ENCODE measurements around the gene RGS7.

Gene RGS7

DNA sequence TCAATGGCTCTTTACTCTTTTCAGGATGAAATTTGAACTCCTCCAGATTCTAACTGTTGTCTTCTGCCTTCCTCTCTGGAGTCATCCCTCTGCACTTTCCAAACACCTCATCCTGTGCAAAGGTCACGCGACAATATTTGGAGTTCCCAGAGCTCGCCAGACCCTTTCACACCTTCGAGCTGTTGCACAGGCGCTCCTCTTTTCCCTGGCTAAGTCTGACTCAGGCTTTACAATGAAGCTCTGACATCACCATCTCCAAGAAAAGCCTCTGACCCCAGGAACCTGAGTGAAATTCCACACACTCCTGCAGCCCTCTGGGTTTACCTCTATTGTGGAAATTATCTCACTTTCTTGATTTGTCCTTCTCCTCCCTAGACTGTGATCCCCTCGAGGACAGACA lies 270.3 kb downstream of the RGS7 start:
- DNase-seq (ENCODE audit: low spot score) (no peak), FAIRE-seq (no peak)

DNA sequence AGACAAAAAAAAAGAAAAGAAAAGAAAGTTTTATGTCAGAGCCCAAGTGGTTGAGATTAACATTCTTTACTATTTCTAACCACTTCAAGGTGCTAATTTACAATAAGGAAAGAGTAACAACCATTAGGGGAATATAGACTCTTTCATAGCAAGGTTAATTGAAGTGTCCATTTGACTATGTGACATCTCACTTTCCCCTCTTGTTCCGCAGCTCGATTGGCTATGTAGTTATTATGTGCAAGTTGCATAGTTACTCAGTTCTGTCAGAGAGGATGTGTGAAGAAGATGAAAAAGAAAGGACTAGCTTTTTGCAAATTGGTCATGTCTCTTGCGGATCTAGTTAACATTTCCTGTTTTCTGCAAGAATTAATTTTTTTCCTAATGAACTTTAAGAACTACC lies 273.7 kb downstream of the RGS7 start:
- no peak for DNase-seq (ENCODE audit: low spot score)
- no peak for FAIRE-seq

DNA sequence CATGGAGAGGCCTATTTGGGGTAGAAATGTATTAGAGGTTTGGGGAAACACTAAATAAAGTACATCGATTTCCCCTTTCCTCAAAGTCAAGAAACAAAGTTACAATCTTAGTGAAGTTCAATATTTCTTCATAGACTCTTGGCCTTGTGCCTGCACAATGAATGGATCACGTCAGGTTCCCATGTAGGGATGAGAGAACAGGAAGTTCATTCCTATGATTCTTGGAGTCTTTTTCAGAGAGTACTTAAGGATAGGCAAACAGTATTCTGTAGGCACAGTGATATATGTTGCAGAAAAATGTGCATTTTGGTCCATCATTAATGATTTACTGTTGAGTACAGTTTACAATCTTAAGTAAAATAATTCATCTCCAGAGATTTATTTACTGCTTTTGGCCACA lies 275.5 kb downstream of the RGS7 start:
- no peak for FAIRE-seq

DNA sequence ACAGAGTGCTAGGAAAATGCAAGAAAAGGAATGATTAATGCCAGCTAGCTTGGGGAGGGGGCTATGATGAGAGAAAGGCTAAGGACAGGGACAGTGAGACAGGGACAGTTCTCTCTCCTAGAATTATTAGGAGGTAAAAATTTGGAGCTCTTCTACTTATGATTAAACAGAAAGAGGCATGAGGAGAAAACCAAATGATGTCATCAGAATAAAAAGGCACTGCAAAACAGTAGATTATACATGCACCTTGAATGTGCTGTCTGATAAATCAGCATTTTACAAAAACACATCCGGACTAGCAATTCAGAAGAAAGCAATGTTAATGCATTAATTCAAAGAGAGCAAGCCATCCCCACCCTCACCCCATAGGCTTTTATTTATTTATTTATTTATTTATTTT lies 277.5 kb downstream of the RGS7 start:
- DNase-seq (ENCODE audit: low spot score) (no peak), FAIRE-seq (no peak)

More for the DNA sequence above, 275.5 kb downstream of the RGS7 start:
- no peak for DNase-seq (ENCODE audit: low spot score)

DNA sequence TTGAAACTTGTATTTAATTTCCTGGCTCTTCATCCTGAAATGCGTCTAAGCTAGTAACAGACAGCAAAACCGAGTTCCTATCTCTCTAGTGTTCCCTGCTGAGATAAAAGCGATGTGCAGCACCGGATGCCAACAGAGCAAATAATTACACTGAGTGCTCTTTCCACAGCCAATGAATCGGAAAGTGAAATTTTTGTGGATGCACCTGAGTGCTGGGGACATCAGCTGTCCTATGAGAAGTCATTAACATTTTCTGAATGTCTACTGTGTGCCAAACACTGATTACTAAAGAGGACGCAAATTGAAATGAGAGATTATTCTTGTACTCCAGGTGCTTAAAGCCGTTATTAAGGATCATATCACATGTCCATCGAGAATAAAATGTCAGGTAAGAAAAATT lies 278.0 kb downstream of the RGS7 start:
- no peak for FAIRE-seq
- DNase-seq (ENCODE audit: low spot score) = no peak

DNA sequence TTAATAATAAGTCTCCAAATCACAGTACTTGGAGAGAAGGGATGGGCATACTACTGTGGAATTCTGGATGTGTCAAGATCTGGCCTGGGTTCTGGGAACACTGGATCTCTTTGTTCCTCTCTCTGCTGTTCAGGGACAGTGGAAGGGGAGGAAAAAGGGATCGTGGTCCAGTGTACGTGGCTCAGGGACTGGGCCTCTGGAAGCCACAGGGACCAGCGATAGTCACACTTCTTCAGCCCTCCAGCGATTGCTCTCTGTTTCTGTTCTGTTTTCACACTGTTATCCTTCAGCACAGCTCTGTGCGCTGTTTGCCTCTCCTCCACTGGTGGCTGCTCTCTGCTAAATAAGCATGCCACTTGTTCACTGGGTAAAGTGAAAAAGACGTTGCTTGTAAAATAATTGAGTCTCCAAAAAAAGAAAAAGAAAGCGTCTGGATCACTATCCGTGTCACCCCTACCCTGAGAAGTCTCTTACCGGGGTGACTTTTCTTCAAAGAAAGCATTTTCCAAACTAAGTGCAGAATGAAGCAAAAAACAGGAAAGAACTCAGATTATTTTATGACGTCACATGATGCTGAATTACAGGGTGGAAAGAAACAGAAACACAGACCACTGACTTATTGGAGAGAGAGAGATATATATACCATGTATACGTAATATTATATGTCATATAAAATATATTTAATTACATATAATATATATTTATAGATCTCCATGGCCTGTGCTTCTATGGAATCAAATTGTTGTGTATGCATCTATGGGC lies 279.4 kb downstream of the RGS7 start:
- FAIRE-seq = no peak
- DNase-seq (ENCODE audit: low spot score) = no peak

DNA sequence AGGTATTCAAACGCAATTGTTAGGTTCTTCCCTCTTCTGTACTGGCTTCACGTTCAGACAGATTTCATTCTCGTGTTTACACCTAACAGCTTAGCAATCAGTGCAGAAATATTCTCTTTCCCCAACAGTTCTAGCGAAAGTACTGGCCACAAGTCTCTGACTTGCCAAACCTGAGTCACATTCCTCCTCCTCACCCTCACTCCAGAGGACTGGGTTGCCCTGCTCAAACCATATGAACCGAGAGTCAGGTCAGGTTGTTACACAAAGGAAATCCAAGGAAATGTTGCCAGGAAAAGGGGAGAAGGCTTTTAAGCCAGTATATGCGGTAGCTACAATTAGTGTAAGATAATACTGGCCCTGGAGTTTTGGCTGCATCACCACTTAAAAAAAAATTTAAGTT lies 282.5 kb downstream of the RGS7 start:
- DNase-seq (ENCODE audit: low spot score) (no peak), FAIRE-seq (no peak)

DNA sequence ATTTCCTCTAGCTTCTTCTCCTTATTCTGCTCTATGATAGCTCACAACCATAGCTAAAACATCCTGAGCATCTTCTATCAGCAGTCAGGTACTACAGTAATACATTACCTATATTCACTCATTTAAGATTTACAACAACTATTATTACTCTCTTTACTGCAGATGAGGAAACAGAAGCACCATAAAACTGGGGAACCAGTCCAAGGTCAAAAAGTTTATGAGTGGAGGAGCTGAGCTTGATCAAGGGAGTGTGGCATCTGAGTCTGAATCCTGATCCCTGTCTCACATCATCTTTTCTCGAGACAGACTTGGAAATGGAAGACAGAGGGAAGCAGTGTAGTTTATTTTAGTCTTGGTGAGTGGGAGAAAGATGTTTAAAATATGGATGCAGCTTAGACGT lies 288.6 kb downstream of the RGS7 start:
- no peak for FAIRE-seq
- DNase-seq (ENCODE audit: low spot score) = no peak

DNA sequence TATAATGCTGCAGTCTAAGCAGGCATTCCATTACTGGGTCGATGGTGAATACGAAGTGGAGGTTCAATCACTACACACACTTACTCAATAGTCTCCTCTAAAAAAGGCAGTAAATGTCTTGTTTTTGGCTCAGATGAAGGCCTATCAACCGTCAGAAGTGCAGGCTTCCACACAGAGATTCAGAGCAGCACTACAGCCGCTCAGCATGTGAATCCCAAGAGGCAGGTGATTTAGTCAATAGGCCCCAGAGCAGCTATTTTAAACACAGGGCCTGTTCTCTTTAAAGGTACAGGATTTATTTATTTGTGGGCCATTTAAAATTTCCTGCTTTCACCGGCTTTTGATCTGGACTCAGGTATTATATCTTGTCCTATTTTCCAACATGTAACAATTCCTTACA lies 293.7 kb downstream of the RGS7 start:
- no peak for FAIRE-seq

DNA sequence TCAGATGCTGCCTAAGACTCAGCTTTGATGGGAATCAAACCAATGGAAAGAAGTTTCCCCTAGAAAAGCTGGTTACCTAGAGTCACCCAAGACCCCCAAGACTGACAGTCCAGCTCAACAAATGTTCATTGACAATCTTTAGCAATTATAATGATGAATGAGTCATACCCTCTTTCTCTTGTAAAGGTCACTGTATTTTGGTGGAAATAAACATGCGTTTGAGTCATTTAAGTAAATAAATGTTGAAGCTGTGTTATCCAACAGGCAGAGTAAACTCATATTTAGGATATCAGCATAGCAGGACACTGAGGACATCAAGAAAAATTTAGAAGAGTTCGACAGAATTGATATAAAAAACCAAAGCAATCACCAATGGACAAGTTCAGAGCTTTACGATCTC lies 295.9 kb downstream of the RGS7 start:
- FAIRE-seq (no peak), DNase-seq (ENCODE audit: low spot score) (no peak)

More for the DNA sequence above, 293.7 kb downstream of the RGS7 start:
- no peak for DNase-seq (ENCODE audit: low spot score)

DNA sequence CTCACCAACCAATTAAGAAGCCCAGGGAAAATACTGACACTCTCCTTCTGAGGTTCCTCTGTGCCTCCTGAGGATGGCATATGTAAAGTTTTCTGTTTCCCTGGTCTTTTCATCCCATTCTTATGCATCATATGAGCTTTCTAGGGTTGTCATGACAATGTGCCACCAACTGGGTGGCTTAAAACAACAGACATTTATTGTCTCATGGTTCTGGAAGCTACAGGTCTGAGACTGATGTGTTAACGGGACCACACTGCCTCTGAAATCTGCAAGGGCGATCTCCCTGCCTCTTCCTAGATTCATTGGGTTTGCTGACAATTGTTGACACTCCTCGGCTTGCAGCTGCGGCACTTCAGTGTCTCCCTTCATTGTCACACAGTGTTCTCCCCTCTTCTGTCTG lies 308.4 kb downstream of the RGS7 start:
- DNase-seq (ENCODE audit: low spot score) (no peak), FAIRE-seq (no peak)

DNA sequence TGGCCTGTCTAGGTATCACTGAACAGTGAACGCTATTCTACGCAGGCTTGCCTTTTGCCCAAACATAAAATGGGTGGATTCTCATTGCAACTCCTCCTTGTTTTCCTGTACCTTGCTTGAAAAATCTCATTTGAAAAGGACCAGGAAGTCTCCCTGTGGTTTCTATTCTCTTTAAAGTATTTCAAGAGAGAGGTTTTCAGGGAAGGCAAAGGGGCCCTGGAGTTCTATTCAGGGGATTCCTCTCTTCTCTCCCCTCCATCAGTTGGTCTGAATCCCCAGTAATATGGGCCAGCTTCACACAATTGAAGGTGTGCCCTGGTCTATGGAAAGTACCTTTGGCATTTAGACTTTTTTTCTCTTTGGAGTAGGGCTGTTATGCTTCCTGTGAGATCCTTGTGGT lies 311.3 kb downstream of the RGS7 start:
- DNase-seq (ENCODE audit: low spot score) = no peak
- no peak for FAIRE-seq

DNA sequence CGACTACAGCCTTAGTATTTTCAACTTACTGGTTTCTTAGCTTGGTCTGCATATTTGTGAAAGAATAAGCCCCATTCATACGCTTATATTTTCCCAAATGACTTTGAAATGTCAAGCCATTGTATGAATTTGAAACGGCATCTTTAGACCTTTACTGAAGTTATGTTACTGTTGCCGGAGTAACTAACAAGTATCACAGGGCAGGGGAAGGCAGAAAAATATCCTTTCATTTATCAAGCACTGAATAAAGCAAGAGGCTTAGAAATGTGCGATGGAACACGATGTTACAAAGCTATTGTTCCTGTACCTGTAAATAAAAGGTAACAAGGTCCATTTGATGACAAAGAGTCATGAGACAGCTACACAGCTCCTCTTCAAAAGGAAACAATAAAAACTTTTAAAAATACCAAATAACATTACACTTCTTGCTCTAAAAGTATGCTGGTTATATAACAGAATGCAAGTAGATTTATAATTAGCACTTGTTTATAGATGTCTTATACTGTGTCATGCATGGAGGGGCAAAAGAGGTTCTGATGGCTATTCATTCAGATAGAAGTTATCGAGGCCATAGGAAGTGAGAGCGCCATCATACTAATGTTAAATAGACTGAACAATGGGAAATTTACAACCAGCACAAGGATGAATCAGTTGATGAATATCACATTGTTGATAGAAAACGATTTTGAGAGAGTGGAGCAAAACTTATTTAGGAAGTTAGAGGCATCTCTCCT lies 322.6 kb downstream of the RGS7 start:
- DNase-seq (ENCODE audit: low spot score) = no peak
- no peak for FAIRE-seq

DNA sequence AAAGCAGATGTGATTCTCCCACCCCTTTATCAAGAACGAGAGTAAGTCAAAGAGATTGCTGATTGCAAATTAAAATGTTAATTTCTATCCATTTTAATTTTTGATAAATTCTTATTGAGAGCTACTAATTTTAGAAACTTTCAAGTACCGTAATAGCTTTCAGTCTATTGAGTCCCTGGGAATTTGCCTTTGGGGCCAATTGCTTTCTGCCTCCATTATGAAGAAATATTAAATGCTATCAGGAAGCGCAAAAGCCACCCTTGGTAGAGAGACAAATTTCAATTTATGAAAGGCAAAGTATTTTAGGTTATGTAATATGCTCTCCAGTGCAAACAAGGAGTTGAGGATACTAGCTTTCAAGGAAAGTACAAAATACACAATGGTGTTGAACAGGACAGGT lies 332.2 kb downstream of the RGS7 start:
- DNase-seq (ENCODE audit: low spot score) = no peak
- no peak for FAIRE-seq

DNA sequence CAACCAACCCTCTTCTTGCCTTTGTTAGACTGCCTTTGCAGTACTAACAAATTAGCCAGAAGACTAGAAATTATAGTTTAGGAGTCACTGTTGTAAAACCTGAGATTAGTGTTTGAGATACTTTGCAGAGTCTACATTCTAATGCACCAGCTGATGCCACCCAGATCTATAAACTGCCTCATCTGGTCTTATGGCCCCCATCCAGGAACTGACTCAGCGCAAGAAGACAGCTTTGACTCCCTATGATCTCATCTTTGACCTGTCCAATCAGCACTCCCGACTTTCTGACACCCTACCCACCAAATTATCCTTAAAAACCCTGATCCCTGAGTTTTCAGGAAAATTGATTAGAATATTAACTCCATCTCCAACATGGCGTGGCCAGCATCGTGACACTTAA lies 334.6 kb downstream of the RGS7 start:
- no peak for DNase-seq (ENCODE audit: low spot score)
- FAIRE-seq = no peak

DNA sequence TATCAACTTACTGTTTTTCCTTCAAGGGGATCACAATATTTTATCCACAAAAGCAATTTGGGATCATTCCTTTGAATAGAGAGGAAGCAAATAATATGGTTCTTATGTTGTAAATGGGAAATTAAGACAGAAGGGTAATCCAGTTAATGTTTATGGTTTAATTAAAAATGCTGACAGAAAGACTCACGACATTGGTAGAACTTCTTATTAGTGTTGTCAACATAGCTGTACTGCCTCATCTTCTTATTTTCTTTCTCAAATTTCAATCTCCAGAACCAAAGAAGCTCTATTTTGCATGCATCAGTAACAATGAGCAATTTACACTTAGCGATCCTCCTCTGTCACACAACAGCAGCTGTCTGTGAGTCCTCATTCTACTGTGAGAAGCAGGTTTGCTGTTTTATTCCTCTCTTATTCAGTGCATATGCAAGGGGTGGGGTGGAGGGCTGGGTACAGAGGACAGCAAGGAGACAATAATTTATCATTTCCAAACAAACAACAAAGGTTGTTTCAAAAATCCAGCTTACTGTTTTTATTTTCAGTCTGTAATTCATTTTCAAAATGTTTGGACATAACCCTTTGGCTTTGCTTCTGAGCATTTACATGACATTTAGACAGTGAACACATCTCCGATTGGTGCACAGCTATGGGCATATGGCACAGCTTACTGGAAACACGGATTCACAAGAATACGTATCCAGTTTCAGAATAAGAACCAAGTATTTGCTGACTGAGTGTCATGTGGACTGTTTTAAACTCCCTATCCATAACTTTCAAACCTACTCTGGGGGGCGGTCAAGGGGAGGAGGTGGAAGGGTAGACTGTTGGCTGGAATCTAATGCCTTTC lies 335.9 kb downstream of the RGS7 start:
- FAIRE-seq = no peak
- no peak for DNase-seq (ENCODE audit: low spot score)

DNA sequence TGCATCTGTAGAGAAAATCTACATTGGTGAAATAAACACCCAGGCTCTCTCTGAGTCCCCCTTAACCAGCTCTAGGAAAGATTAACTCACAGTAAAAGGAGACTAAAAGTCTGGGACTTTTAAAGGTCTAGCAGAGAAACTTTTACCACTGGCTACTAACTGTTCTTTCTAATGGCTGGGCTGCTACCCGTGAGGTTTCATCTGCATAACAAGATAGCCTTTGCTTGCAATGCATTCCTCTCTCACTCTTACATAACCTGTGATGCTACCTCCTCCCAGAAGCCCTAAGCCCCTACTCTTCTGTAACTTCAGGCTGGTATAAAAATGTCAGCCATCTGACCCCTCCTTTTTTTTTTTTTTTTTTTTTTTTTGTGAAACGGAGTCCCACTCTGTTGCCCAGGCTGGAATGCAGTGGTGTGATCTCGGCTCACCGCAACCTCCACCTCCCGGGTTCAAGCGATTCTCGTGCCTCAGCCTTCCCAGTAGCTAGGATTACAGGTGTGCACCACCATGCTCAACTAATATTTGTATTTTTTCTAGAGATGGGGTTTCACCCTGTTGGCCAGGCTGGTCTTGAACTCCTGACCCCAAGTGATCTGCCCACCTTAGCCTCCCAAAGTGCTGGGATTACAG lies 344.2 kb downstream of the RGS7 start:
- DNase-seq (ENCODE audit: low spot score) = no peak
- no peak for FAIRE-seq

DNA sequence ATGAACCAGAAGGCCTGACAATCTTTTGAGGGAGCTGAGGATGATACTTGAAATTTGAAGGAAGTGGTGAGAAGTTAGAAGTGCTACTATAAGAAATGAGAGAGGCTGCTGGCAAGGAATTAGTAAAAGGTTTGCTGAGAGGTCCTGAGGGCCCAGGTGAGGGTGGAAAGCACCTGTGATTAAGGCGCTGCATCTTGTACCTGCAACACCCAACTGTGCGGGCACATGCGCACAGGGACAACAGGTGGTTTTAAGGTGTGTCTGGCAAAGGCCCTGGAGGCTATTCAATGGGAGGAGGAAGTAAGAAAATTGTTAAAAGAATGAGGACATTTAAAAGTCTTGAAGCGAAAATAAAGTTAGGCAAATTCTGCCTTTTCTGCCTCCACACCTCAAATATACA lies 349.3 kb downstream of the RGS7 start:
- FAIRE-seq (no peak), DNase-seq (ENCODE audit: low spot score) (no peak)

DNA sequence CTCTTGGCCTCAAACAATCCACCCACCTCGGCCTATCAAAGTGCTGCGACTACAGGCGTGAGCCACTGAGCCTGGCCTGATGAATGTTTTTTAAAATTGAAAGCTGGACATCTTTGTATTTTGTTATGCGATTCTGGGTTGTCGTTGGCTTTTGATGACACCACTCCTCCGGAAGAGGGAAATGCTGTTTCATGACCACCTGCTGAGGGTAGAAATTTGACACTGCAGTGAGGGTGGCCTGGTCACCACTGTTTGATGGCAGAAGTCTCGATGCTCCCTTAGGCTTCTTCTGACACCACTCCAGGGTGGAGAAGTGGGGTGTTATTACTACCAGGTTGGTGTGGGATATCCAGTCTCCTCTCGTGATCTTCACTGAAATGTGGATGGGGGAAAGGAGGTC lies 357.2 kb downstream of the RGS7 start:
- DNase-seq (ENCODE audit: low spot score) = no peak
- no peak for FAIRE-seq

DNA sequence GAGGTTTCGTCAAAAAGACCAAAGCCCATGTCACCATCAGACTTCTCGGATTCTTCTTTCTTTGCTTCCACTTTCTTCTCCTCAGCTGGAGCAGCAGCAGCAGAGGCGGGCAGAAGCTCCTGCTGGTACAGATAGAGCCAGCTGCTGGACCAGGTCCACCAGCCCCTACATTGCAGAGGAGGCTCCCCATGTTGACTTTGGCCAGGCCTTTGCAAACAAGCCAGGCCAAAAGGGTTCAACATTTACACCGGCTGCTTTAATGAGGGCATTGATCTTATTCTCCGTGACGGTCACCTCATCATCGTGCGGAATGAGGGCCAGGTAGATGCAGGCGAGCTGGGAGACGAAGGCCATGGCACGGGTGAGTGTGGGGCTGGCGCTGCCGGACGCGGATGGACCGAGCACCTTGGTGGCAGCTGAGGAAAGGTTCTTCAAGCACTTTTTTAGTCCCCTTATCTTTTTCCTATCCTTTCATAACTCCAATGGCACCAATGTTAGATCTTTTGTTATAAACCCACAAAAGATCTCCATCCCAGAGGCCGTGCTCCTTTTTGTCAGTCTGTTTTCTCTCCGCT lies 358.5 kb downstream of the RGS7 start:
- DNase-seq (ENCODE audit: low spot score) = no peak
- no peak for FAIRE-seq

DNA sequence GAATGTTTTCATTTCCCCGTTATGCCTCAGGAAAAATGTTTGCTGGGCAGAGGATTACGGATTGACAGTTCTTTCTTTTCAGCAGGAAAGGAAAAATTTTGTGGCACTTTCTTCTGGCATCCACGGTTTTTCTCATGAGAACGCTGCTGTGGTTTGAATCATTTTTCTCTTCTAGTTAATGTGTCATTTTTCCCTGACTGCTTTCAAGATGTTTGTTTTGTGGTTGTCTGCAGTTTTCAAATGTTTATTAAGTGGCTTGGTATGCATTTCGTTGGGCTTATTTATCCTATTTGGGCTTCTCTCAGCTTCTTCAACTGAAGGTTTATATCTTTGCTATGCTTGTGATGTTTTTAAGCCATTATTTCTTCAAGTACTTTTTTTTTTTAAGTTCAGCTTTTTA lies 359.0 kb downstream of the RGS7 start:
- FAIRE-seq = no peak
- no peak for DNase-seq (ENCODE audit: low spot score)
